HG02571 (cell line): ENCODE data around the gene NFAT5.
"Not testable (repeated sequence)": the region's sequence is repeated elsewhere in the genome, so short reads cannot be mapped to it uniquely, and the experiment has no call there.

ENCODE experiments used
- ATAC-seq: cut with Tn5 transposase; IDR thresholded peaks from one replicate; pipeline ENCODE4 v1.9.1; 2021; ENCODE audit warnings: mild to moderate bottlenecking, moderate library complexity; ENCODE audit not compliant: unreplicated experiment

The NFAT5 gene

GRCh38 chr16:69727916-69728270 lies 162.1 kb downstream of the NFAT5 start:
- ATAC-seq: no peak

GRCh38 chr16:69729030-69729429 lies 163.3 kb downstream of the NFAT5 start:
- not testable (repeated sequence) for ATAC-seq

GRCh38 chr16:69731280-69731679 lies 165.5 kb downstream of the NFAT5 start:
- ATAC-seq: not testable (repeated sequence)

GRCh38 chr16:69732101-69732500 lies 166.3 kb downstream of the NFAT5 start:
- no peak for ATAC-seq

GRCh38 chr16:69741519-69741918 lies 175.8 kb downstream of the NFAT5 start:
- no peak for ATAC-seq

- ATAC-seq: no peak
Observed at GRCh38 chr16:69741951-69742904, 176.5 kb downstream of the NFAT5 start.

GRCh38 chr16:69744363-69745231 lies 178.8 kb downstream of the NFAT5 start:
- no peak for ATAC-seq

- ATAC-seq: no peak
Observed at GRCh38 chr16:69745232-69745612, 179.5 kb downstream of the NFAT5 start.

- no peak for ATAC-seq
Observed at GRCh38 chr16:69745959-69746358, 180.2 kb downstream of the NFAT5 start.

- no peak for ATAC-seq
Observed at GRCh38 chr16:69747115-69747514, 181.3 kb downstream of the NFAT5 start.

GRCh38 chr16:69748694-69749345 lies 183.1 kb downstream of the NFAT5 start:
- ATAC-seq: no peak

- ATAC-seq: no peak
Observed at GRCh38 chr16:69754143-69754468, 188.3 kb downstream of the NFAT5 start.
